Hepatocyte (in vitro differentiated cells): ENCODE results near the gene RND1. TPM values are rescaled to one million over a fixed set of nuclear protein-coding genes. Genes with fewer than 3 reads are reported as not detected.
"Not testable (repeated sequence)": the region's sequence is repeated elsewhere in the genome, so short reads cannot be mapped to it uniquely, and the experiment has no call there.

ENCODE experiments used
- DNase-seq: peaks from one replicate; pipeline ENCODE4 v3.0.0-alpha.2; 2016; ENCODE audit warnings: low spot score
- H2AFZ ChIP-seq: fragments of 200-600 bp; sonication (generic); 2 replicates; pipeline ENCODE4 v1.6.0; 2016; ENCODE audit warnings: antibody characterized with exemption, mild to moderate bottlenecking
- H3K27ac ChIP-seq: fragments of 200-600 bp; sonication (generic); 2 replicates; pipeline ENCODE4 v1.5.1; 2016; ENCODE audit warnings: mild to moderate bottlenecking
- H3K27me3 ChIP-seq: fragments of 200-600 bp; sonication (generic); 2 replicates; pipeline ENCODE4 v1.6.1; 2016
- H3K36me3 ChIP-seq: fragments of 200-600 bp; sonication (generic); replicated peaks from 2 replicates; pipeline ENCODE4 v1.5.1; 2016; ENCODE audit warnings: low read depth; ENCODE audit not compliant: insufficient read depth
- H3K4me1 ChIP-seq: fragments of 200-600 bp; sonication (generic); 2 replicates; pipeline ENCODE4 v1.5.1; 2016; ENCODE audit warnings: mild to moderate bottlenecking, moderate library complexity; ENCODE audit not compliant: insufficient read depth
- H3K4me2 ChIP-seq: fragments of 200-600 bp; sonication (generic); 2 replicates; pipeline ENCODE4 v1.6.0; 2016
- H3K4me3 ChIP-seq: fragments of 200-600 bp; sonication (generic); 2 replicates; pipeline ENCODE4 v1.5.1; 2016; ENCODE audit warnings: mild to moderate bottlenecking
- H3K79me2 ChIP-seq: fragments of 200-600 bp; sonication (generic); 2 replicates; pipeline ENCODE4 v1.6.0; 2017; ENCODE audit warnings: mild to moderate bottlenecking
- H3K9me2 ChIP-seq: fragments of 200-600 bp; sonication (generic); replicated peaks from 2 replicates; pipeline ENCODE4 v1.6.0; 2017; ENCODE audit warnings: mild to moderate bottlenecking; ENCODE audit not compliant: insufficient read depth
- H3K9me3 ChIP-seq: fragments of 200-600 bp; sonication (generic); 2 replicates; pipeline ENCODE4 v1.5.1; 2016; ENCODE audit warnings: low read depth, mild to moderate bottlenecking
- H4K20me1 ChIP-seq: fragments of 200-600 bp; sonication (generic); 2 replicates; pipeline ENCODE4 v1.6.0; 2016; ENCODE audit warnings: mild to moderate bottlenecking; ENCODE audit not compliant: insufficient read depth, poor library complexity, severe bottlenecking
- CTCF ChIP-seq: fragments of 200-600 bp; sonication (generic); IDR thresholded peaks from 2 replicates; pipeline ENCODE4 v1.5.1; 2016; ENCODE audit warnings: antibody characterized with exemption, mild to moderate bottlenecking; ENCODE audit not compliant: poor library complexity
- EZH2 ChIP-seq: fragments of 200-600 bp; sonication (generic); IDR thresholded peaks from 2 replicates; pipeline ENCODE4 v1.6.1; 2016; ENCODE audit warnings: antibody characterized with exemption, mild to moderate bottlenecking, borderline replicate concordance
- EZH2phosphoT487 ChIP-seq: fragments of 200-600 bp; sonication (generic); IDR thresholded peaks from one replicate; pipeline ENCODE4 v1.6.1; 2018; ENCODE audit warnings: antibody characterized with exemption, mild to moderate bottlenecking, low read depth, moderate library complexity; ENCODE audit not compliant: unreplicated experiment, severe bottlenecking
- WGBS: methylation state at CpG from one replicate; pipeline ENCODE4 v1.1.6; 2016; ENCODE audit warnings: low lambda C conversion rate; ENCODE audit errors: missing lambda C conversion rate; 5-methylcytosine and 5-hydroxymethylcytosine counted together
- polyA plus RNA-seq: library from polyadenylated mRNA; unstranded; fragments of >200 nt; fragmentation: Nextera tagmentation; extraction: Ambion mirVana; gene quantifications from 2 replicates; pipeline ENCODE4 v1.2.1, GENCODE V29; 2016
- total RNA-seq: library from RNA; depleted of rRNA; stranded (reverse); fragments of >200 nt; gene quantifications from 2 replicates; pipeline ENCODE4 v1.2.3, GENCODE V29; 2014

Gene RND1
- total RNA-seq (25.8 and 39.1 TPM in 2 replicates), polyA plus RNA-seq (78.5 and 99.1 TPM in 2 replicates)

- peak within 1 kb of the TSS; percentile 76 for H3K4me2 ChIP-seq
- no peaks in the 10 kb centered on the region for H3K27me3 ChIP-seq
- WGBS, result 2% methylated on average over 21 of the region's 32 CpGs
- H3K9me3 ChIP-seq, result no peaks in the 10 kb centered on the region
- DNase-seq, result peak; percentile 95
- peaks cover 8% of the 10 kb centered on the region for H3K79me2 ChIP-seq
- H3K27ac ChIP-seq, result peak within 1 kb of the TSS; percentile 96
- H3K4me1 ChIP-seq, result no peaks in the 10 kb centered on the region
- H2AFZ ChIP-seq, result peak within 1 kb of the TSS; percentile 23
- peaks cover 2% of the 10 kb centered on the region for H4K20me1 ChIP-seq
- no peaks in the 10 kb centered on the region for H3K36me3 ChIP-seq
- TF ChIP-seq EZH2phosphoT487 (no peak), CTCF (no peak)
- peak within 1 kb of the TSS; percentile 26 for H3K4me3 ChIP-seq
- no peaks in the 10 kb centered on the region for H3K9me2 ChIP-seq
Observed at GRCh38 chr12:48865281-48866051, at the start of gene RND1. RND1 (minus strand) TSS chr12:48865870; CDS start chr12:48865767, 103 bp downstream.

GRCh38 chr12:48910196-48910595 lies 44.5 kb upstream of the RND1 start:
- Histone ChIP-seq H3K27ac (no peak overlapping the region), H3K4me1 (peaks cover 9% of the 10 kb centered on the region), H3K4me2 (no peak overlapping the region), H3K4me3 (no peak overlapping the region), H3K36me3 (no peaks in the 10 kb centered on the region), H3K27me3 (no peaks in the 10 kb centered on the region), H2AFZ (no peak overlapping the region), H3K9me2 (no peaks in the 10 kb centered on the region), H3K9me3 (no peaks in the 10 kb centered on the region), H4K20me1 (no peaks in the 10 kb centered on the region), H3K79me2 (no peaks in the 10 kb centered on the region)
- DNase-seq, result no peak
- no peak for TF ChIP-seq EZH2phosphoT487
- no peak for TF ChIP-seq CTCF
- TF ChIP-seq EZH2, result no peak

GRCh38 chr12:48909698-48910097 lies 44.0 kb upstream of the RND1 start:
- not testable (repeated sequence) for DNase-seq, H3K27me3 ChIP-seq, H3K4me2 ChIP-seq, H3K27ac ChIP-seq, H3K4me1 ChIP-seq, H3K9me3 ChIP-seq, H4K20me1 ChIP-seq, H3K9me2 ChIP-seq, H3K36me3 ChIP-seq, H3K4me3 ChIP-seq, H3K79me2 ChIP-seq, H2AFZ ChIP-seq
- WGBS, result 84% methylated on average over 6 of the region's 11 CpGs

GRCh38 chr12:48907245-48907644 lies 41.6 kb upstream of the RND1 start:
- peak; percentile 33 for DNase-seq
- TF ChIP-seq EZH2phosphoT487 (no peak), CTCF (no peak), EZH2 (no peak)
- no peaks in the 10 kb centered on the region for H3K9me3 ChIP-seq
- 58% methylated on average over 3 of the region's 3 CpGs for WGBS
- no peaks in the 10 kb centered on the region for H4K20me1 ChIP-seq
- H3K4me2 ChIP-seq, result peak overlapping the region; percentile 62
- no peaks in the 10 kb centered on the region for H3K79me2 ChIP-seq
- no peaks in the 10 kb centered on the region for H3K9me2 ChIP-seq
- no peak overlapping the region for H3K4me3 ChIP-seq
- no peak overlapping the region for H2AFZ ChIP-seq
- no peaks in the 10 kb centered on the region for H3K27me3 ChIP-seq
- H3K4me1 ChIP-seq, result peaks cover 9% of the 10 kb centered on the region
- H3K27ac ChIP-seq, result peak overlapping the region; percentile 60
- H3K36me3 ChIP-seq, result no peaks in the 10 kb centered on the region
